H1 (cell line): Measurements from ENCODE around the gene GDF3. TPM values are rescaled to one million over a fixed set of nuclear protein-coding genes. Genes with fewer than 3 reads are reported as not detected.

Experiments used
- CTCF ChIA-PET: fragments of 300-600 bp; sonication (Branson Sonifier 250); formaldehyde crosslinking; loops from one replicate; lab custom pipeline; 2021; ENCODE audit not compliant: partially characterized antibody; lab: Charles Lee
- POLR2A ChIA-PET: fragments of 300-600 bp; sonication (Branson Sonifier 250); formaldehyde crosslinking; loops from one replicate; lab custom pipeline; 2021; ENCODE audit warnings: inconsistent platforms; ENCODE audit not compliant: partially characterized antibody; lab: Charles Lee
- DNase-seq, 2 experiments: peaks; one replicate each; pipeline versions ENCODE4 v3.0.0 to v3.0.0-alpha.2; 2010 to 2022; ENCODE audit warnings: low spot score in 2 of 2, low read depth in 1 of 2, mixed read lengths in 1 of 2
- FAIRE-seq: peaks from 2 replicates; lab custom pipeline; 2011; peaks lifted over from hg19 to GRCh38; lab: Jason Lieb, UNC
- H2AFZ ChIP-seq: 2 replicates; pipeline ENCODE4 v1.8.1; 2012; ENCODE audit warnings: low read length, inconsistent platforms
- H2AK5ac ChIP-seq: 2 replicates; pipeline ENCODE4 v1.6.1; 2013; ENCODE audit warnings: low read depth, low read length
- H2BK120ac ChIP-seq: replicated peaks from 2 replicates; pipeline ENCODE3; 2013; ENCODE audit warnings: low read depth, low read length, inconsistent platforms
- H2BK12ac ChIP-seq: 2 replicates; pipeline ENCODE4 v1.6.1; 2013; ENCODE audit warnings: low read depth, low read length
- H2BK15ac ChIP-seq: 2 replicates; pipeline ENCODE4 v1.6.1; 2013; ENCODE audit warnings: low read length
- H2BK20ac ChIP-seq: 2 replicates; pipeline ENCODE4 v1.6.1; 2013; ENCODE audit warnings: low read length
- H2BK5ac ChIP-seq: 2 replicates; pipeline ENCODE4 v1.6.1; 2013; ENCODE audit warnings: low read depth, low read length
- H3K14ac ChIP-seq: 2 replicates; pipeline ENCODE4 v1.6.1; 2013; ENCODE audit warnings: inconsistent platforms; ENCODE audit not compliant: insufficient read length
- H3K18ac ChIP-seq: 2 replicates; pipeline ENCODE4 v1.6.1; 2013; ENCODE audit warnings: low read length; ENCODE audit errors: extremely low read depth
- H3K23ac ChIP-seq: 2 replicates; pipeline ENCODE4 v1.6.1; 2013; ENCODE audit warnings: inconsistent platforms; ENCODE audit not compliant: insufficient read length
- H3K23me2 ChIP-seq: 2 replicates; pipeline ENCODE4 v1.6.1; 2013; ENCODE audit warnings: low read depth, low read length
- H3K27ac ChIP-seq: 2 replicates; pipeline ENCODE4 v1.6.1; 2011; ENCODE audit warnings: low read depth, low read length, inconsistent platforms
- H3K27me3 ChIP-seq, 4 experiments: replicated peaks in 1 of 4; 1 replicate in 1 of 4; 2 replicates in 3 of 4; pipeline versions ENCODE4 v1.6.1 to v1.8.1; 2011 to 2013; ENCODE audit warnings: low read length in 3 of 4, mild to moderate bottlenecking in 3 of 4, inconsistent platforms in 2 of 4, mixed read lengths in 2 of 4, moderate library complexity in 1 of 4; ENCODE audit not compliant: control insufficient read depth in 3 of 4, insufficient read depth in 3 of 4; ENCODE audit errors: extremely low read depth in 1 of 4
- H3K36me3 ChIP-seq, 4 experiments: 2 replicates each; pipeline versions ENCODE4 v1.6.1 to v1.8.1; 2011 to 2013; ENCODE audit warnings: mild to moderate bottlenecking in 4 of 4, low read length in 3 of 4, moderate library complexity in 2 of 4, control low read depth in 1 of 4, inconsistent platforms in 1 of 4; ENCODE audit not compliant: insufficient read depth in 4 of 4, control insufficient read depth in 2 of 4
- H3K4ac ChIP-seq: replicated peaks from 2 replicates; pipeline ENCODE3; 2013; ENCODE audit warnings: low read length, low read depth, mixed read lengths, inconsistent platforms; ENCODE audit not compliant: insufficient read length
- H3K4me1 ChIP-seq, 4 experiments: replicated peaks in 1 of 4; 1 replicate in 1 of 4; 2 replicates in 3 of 4; pipeline versions ENCODE4 v1.6.1 to v1.8.1; 2011 to 2013; ENCODE audit warnings: low read length in 3 of 4, inconsistent platforms in 2 of 4, mixed read lengths in 1 of 4; ENCODE audit not compliant: insufficient read depth in 4 of 4, control insufficient read depth in 3 of 4
- H3K4me2 ChIP-seq, 2 experiments: 2 replicates each; pipeline versions ENCODE4 v1.6.1 to v1.8.1; 2011 to 2013; ENCODE audit warnings: low read depth in 2 of 2, low read length in 2 of 2, control low read depth in 1 of 2, inconsistent platforms in 1 of 2, mild to moderate bottlenecking in 1 of 2; ENCODE audit not compliant: insufficient read depth in 1 of 2
- H3K4me3 ChIP-seq, 4 experiments: fragments of 200-600, 300-600 bp in 1 of 4; sonication (generic), shearing (Covaris generic), sonication (Bioruptor Twin) in 1 of 4; 2 replicates each; pipeline versions ENCODE4 v1.5.1 to v1.8.1; 2011 to 2016; ENCODE audit warnings: low read length in 4 of 4, low read depth in 3 of 4, control low read depth in 2 of 4, inconsistent platforms in 2 of 4, mild to moderate bottlenecking in 2 of 4, mixed read lengths in 1 of 4, moderate library complexity in 1 of 4; ENCODE audit not compliant: insufficient read depth in 2 of 4; ENCODE audit errors: extremely low read depth in 1 of 4
- H3K56ac ChIP-seq: replicated peaks from 2 replicates; pipeline ENCODE3; 2013; ENCODE audit warnings: low read depth, mild to moderate bottlenecking, mixed read lengths, low read length, inconsistent platforms; ENCODE audit not compliant: insufficient read length
- H3K79me1 ChIP-seq: 2 replicates; pipeline ENCODE4 v1.6.1; 2013; ENCODE audit warnings: low read depth, low read length, control low read depth
- H3K79me2 ChIP-seq, 2 experiments: 2 replicates each; pipeline versions ENCODE4 v1.6.1 to v1.8.1; 2012 to 2013; ENCODE audit warnings: low read length in 2 of 2, mild to moderate bottlenecking in 2 of 2, inconsistent platforms in 1 of 2; ENCODE audit not compliant: insufficient read depth in 2 of 2, control insufficient read depth in 1 of 2
- H3K9ac ChIP-seq, 4 experiments: replicated peaks in 1 of 4; 1 replicate in 1 of 4; 2 replicates in 3 of 4; pipeline versions ENCODE4 v1.6.1 to v1.8.1; 2011 to 2013; ENCODE audit warnings: low read depth in 3 of 4, low read length in 3 of 4, control low read depth in 2 of 4, mild to moderate bottlenecking in 2 of 4, moderate library complexity in 2 of 4, inconsistent platforms in 1 of 4; ENCODE audit errors: extremely low read depth in 1 of 4
- H3K9me3 ChIP-seq, 2 experiments: 2 replicates each; pipeline versions ENCODE4 v1.6.1 to v1.8.1; 2012 to 2013; ENCODE audit warnings: mild to moderate bottlenecking in 2 of 2, moderate library complexity in 2 of 2, control low read depth in 1 of 2, inconsistent platforms in 1 of 2, low read depth in 1 of 2, low read length in 1 of 2, mixed read lengths in 1 of 2; ENCODE audit not compliant: insufficient read depth in 2 of 2
- H4K20me1 ChIP-seq, 2 experiments: replicated peaks in 1 of 2; 2 replicates each; pipeline versions ENCODE3 to v1.8.1; 2011 to 2013; ENCODE audit warnings: inconsistent platforms in 2 of 2, low read length in 2 of 2, mild to moderate bottlenecking in 1 of 2; ENCODE audit not compliant: insufficient read depth in 2 of 2, control insufficient read depth in 1 of 2
- H4K5ac ChIP-seq: 2 replicates; pipeline ENCODE4 v1.6.1; 2013; ENCODE audit warnings: low read length, low read depth, mixed read lengths, inconsistent platforms; ENCODE audit not compliant: insufficient read length
- H4K8ac ChIP-seq: 2 replicates; pipeline ENCODE4 v1.8.0; 2013; ENCODE audit warnings: mild to moderate bottlenecking, moderate library complexity, low read length, inconsistent platforms; ENCODE audit not compliant: insufficient read depth; ENCODE audit errors: extremely low read depth
- H4K91ac ChIP-seq: replicated peaks from 2 replicates; pipeline ENCODE3; 2013; ENCODE audit warnings: low read length, mixed read lengths, inconsistent platforms; ENCODE audit not compliant: insufficient read length
- BCL11A ChIP-seq, 2 experiments: IDR thresholded peaks; one replicate each; pipeline ENCODE4 v1.6.1; 2011; ENCODE audit warnings: low read depth in 2 of 2, low read length in 2 of 2, mild to moderate bottlenecking in 2 of 2
- POU5F1 ChIP-seq: IDR thresholded peaks from 2 replicates; pipeline ENCODE4 v1.6.1; 2011; ENCODE audit warnings: low read depth, mild to moderate bottlenecking, low read length, moderate library complexity
- WGBS, 2 experiments: shearing (Covaris generic) in 1 of 2; methylation state at CpG; one replicate each; pipeline versions ENCODE4 v1.1.6 to v1.1.7; 2013 to 2015; ENCODE audit warnings: low lambda C conversion rate in 2 of 2, mixed read lengths in 2 of 2, inconsistent platforms in 1 of 2, low coverage in 1 of 2, missing lambda C conversion rate in 1 of 2; ENCODE audit not compliant: insufficient replicate concordance in 2 of 2, insufficient coverage in 1 of 2, insufficient read length in 1 of 2; ENCODE audit errors: extremely low coverage in 1 of 2, missing lambda C conversion rate in 1 of 2; 5-methylcytosine and 5-hydroxymethylcytosine counted together
- polyA plus RNA-seq, 7 experiments: library from polyadenylated mRNA; depleted of rRNA in 3 of 7; stranded (reverse) in 5 of 7; unstranded in 2 of 7; fragments of >200 nt in 5 of 7; fragments of 200-250 nt in 2 of 7; gene quantifications; 1 replicate in 5 of 7; 2 replicates in 1 of 7; 4 replicates in 1 of 7; pipeline versions ENCODE4 v1.2.1 to v1.2.3, GENCODE V29; 2011 to 2013; ENCODE audit warnings: missing spikeins in 2 of 7, mixed read lengths in 2 of 7
- total RNA-seq: library from RNA; stranded (reverse); fragmentation: NEBNext Ultra II Directional; extraction: Animal tissue kit (Norgen Biotek cat#: 25700); gene quantifications from 2 replicates; pipeline ENCODE4 v1.2.1, GENCODE V29; 2021

The GDF3 gene
- total and polyA plus RNA-seq, 2 of the 8 experiments (the other 6 are each of a cell fraction or from before 2014, with no cell fraction given) = 4.3 to 16.8 TPM

DNA sequence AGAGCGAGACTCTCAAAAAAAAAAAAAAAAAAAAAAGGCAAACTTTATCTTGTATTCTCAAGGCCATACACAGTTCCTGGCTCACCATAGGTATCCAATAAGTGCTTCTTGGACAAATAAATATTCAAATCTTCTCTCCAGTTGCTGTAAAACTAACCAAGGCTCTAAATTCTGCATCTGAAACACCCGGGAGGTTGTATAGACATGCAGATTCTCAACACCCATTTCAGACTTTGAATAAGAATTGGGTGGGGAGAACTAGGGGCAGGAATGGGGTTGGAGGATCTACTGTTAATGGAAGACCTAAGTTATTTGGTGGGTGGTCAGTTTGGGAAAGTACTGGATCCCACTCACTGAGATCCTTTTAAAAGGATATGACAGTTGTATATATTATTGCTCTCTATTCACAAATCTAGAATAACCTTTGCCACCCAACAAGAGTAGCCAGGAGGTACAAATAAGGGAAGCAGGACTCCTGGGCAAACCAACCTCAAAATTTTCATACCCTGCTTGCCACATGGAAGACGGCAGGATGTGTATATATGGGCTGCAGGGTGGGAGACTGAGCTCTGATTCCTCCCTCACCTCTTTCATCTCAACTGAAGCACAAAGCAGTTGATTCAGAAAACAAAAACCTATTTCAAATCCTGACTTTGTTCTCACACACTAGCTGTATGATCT lies 879 bp downstream of the GDF3 start:
- Histone ChIP-seq H3K27me3 (no peaks in the 10 kb centered on the region), H3K18ac (0 out of 2 replicates have a peak overlapping the region, but pooled peaks have one; percentile 21), H3K9me3 (no peaks in the 10 kb centered on the region), H2AK5ac (no peak overlapping the region), H2BK20ac (no peak overlapping the region), H3K23ac (no peak overlapping the region), H3K4me2 (peak overlapping the region; percentile 43 to 56; a peak in 3 of 4 replicates), H2AFZ (no peak overlapping the region), H2BK12ac (no peak overlapping the region; the same call in 1 of the 2 replicates), H2BK120ac (peak overlapping the region; percentile 69), H3K23me2 (no peaks in the 10 kb centered on the region), H4K5ac (no peak overlapping the region), H3K4me3 (peak overlapping the region in 1 of 4 experiments; percentile 7; a peak in 1 of 8 replicates), H2BK5ac (peak overlapping the region; percentile 93; the same call in 1 of the 2 replicates), H3K4me1 (peaks cover 2 to 16% (median 9%) of the 10 kb centered on the region in 4 experiments; a peak in 6 of 7 replicates), H3K27ac (peak overlapping the region; percentile 48), H3K79me2 (no peaks in the 10 kb centered on the region), H4K20me1 (no peaks in the 10 kb centered on the region), H3K56ac (peak overlapping the region; percentile 52), H3K36me3 (0 out of 8 replicates have a peak, but pooled peaks cover 0 to 3% (median 0%) of the 10 kb centered on the region in 4 experiments), H3K79me1 (no peaks in the 10 kb centered on the region), H3K4ac (peak overlapping the region; percentile 38), H3K14ac (no peak overlapping the region), H4K8ac (no peak overlapping the region), H3K9ac (no peak overlapping the region; a peak in 1 of 7 replicates), H4K91ac (peak overlapping the region; percentile 71), H2BK15ac (no peak overlapping the region)
- ChIA-PET CTCF (interaction anchor here (0.6 to 2.5 kb wide), 8 partner anchors 11 to 111 kb away, joined by 3 to 9 read pairs (median 3); no protein-coding TSS in a partner anchor), POLR2A (interaction anchor here (0.6 to 1.9 kb wide), 5 partner anchors 12 to 437 kb away, joined by 3 to 5 read pairs (median 3); no protein-coding TSS in a partner anchor)
- FAIRE-seq (no peak), DNase-seq (peak in 1 of 2 experiments; percentile 53)
- WGBS, 2 experiments = 22% methylated on average over 3 of the region's 3 CpGs; no CpG with 5 or more reads in 1 of the 2 experiments
- TF ChIP-seq POU5F1 (peak; percentile 78; the same call in 1 of the 2 replicates), BCL11A (IDR thresholded peaks at IDR 0.05; ENCODE audit: low read depth in 2 of 2, low read length in 2 of 2) (peak in 1 of 2 experiments; percentile 72)
